ENCODE results near the gene DUSP8.

The DUSP8 gene

DNA sequence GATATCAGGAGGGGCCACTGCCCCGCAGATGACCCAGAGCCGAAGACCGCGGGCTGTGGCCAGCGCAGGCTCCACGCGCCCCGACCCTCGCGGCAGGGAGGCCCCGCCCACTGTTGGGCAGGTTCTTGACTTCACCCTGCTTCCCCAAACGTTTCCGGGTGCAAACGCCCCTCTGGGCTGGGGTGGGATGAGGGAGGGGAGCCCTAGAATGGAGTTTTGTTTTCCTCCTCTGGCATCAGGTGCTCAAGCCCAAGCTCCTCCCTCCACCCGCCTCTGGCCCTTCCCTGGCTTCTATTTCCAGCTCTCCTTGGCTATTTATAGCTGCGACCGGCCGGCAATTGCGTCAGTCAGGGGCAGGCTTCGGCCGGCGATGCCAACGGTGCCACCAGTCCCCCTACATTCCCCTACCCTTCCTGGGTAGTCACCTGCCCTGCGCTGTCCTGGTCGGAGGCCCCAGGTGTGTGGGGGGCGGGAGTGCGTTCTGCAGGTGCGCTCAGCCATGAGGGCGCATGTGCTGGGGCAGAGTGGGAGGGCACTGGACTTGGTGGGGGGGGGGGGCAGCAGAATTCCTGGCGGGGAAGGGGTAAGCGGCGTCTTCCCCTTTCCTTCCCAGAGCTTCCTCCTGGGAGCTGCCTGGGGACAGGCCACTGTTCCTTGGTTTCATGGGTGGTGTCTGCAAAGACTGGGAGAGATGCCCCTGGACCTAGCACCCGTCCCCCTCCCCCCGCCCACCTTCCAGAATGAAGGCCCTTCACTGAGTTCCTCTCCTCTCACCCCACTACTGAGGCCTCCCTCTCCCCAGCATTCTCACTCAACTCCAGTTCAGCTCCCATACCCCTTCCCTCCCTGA, 23.6 kb downstream of the DUSP8 start:
- no peak for DNase-seq

DNA sequence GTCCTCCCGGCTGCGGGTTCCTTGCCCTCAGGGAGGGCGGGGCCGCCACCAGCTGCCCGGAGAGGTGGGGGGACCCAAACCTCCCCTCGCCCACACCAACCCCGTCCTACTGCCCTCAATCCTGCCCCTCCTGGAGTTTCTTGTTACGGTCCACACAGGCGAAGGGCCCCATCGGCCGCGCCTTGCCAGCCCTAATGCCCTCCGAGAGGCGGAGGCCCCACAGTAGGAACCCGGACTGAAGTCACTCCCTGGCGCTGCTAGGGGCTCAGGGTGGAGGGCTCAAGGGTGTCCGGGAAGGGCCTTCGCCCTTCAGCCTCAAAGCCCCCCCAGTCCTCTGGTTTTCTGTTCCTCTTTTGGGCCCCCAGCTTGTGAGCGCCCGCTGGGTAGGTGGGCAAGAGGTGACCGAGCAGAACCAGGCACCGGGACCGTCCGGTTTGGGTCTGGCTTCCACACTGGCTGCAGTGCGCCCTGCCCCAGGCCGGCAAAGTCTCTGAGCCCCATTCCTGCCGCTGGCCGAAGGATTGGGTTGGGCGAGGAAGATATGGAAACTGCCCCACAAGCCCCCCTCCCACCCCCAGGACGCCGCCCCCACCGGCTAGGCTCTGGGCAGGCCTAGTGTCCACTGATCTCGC, 24.5 kb downstream of the DUSP8 start:
- no peak for DNase-seq

DNA sequence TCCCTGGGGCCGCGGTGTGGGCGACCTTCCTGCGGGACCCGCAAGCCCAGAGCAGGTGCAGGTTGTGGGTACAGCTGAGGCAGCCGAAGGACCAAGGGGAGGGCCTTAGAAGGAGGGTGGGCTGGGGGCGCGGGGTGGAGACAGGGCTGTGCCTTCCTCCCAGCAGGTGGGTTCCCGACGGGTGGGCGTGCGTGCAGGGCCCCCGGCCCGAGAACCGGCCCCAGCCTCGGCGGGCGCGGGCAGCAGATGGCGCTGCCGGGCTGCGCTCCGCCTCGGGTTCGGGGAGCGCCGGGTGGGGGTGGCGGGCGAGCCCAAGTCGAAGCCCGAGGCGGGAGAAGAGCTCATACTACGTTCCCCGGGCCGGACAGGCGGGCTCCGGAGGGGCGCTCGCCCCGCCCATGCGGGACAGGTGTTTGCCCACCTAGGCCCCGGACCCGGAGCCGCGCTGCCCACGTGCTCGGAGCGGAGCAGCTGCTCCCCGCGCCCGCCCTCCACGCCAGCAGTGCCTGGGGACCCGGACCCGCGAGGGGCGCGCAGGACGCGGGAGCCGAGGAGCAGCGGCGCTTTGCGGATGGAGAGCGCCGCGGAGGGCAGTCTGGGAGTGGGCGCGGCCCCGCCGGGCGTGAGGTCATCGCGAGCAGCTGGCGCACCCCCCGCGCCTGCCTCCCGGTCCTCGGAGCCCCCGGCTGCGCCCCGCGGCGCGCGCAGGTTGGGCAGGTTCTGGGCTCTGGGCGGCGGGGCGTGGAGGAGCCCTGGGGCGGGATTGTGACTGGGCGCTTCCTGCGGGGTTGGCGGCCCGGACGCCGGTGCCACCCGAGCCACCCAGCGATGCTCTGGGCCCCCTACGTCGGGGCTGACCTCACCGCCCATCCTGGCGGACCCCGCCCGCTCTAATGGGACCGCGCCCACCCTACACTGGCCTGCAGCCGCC, 25.3 kb downstream of the DUSP8 start:
- DNase-seq: no peak

DNA sequence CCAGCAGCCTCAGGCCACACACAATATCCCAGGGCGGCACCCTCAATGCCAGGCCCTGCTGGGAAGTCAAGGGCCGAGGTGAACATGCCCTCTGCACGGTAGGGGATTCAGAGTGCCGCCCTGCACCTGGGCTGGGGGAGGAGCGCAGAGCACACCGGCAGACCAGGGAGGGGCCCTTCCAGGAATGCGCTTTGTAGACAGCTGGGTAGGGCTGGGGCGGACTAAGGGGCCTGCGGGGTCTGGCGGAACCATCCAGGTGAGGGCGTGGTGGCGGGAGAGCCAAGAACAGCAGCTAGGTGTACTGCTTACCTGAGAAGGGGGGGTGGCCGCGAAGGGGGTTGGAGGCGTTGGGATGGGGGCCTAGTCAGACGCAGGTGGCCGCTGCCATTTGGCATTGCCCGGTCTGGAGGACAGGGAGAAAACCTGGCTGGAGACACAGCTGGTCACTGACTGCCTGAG, 26.0 kb downstream of the DUSP8 start:
- DNase-seq: no peak

DNA sequence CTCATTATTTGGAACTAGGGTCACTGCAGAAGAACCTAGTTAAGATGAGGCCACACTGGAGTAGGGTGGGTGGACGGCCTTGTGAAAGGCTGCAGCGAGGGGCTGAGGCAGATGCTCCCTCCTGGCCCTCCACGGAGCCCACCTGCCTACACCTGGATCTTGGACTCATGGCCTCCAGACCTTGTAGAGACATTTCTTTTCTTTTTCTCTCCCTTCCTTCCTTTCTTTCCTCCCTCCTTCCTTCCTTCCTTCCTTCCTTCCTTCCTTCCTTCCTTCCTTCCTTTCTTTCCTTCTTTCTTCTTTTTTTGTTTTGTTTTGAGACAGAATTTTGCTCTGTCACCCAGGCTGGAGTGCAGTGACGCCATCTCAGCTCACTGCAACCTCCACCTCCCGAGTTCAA, 26.6 kb downstream of the DUSP8 start:
- DNase-seq: no peak

DNA sequence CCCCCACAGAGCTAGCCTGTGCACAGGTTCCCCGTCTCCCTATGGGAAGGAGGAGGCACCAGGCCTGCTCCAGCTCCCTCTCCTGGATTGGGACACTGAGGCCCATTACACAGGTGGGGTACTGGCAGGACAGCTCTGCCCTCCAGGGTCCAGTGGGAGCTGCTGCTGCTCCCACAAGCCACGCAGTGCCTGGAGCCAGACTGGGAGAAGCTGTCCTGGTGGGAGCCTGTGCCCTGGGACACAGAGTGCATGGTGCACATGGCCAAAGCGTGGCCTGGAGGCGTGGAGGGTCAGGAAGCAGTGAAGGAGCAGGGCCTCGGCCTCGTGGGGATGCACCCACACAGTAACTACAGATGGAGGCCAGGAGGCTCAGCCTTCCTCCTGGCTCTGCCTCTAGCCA, 27.5 kb downstream of the DUSP8 start:
- DNase-seq: no peak

DNA sequence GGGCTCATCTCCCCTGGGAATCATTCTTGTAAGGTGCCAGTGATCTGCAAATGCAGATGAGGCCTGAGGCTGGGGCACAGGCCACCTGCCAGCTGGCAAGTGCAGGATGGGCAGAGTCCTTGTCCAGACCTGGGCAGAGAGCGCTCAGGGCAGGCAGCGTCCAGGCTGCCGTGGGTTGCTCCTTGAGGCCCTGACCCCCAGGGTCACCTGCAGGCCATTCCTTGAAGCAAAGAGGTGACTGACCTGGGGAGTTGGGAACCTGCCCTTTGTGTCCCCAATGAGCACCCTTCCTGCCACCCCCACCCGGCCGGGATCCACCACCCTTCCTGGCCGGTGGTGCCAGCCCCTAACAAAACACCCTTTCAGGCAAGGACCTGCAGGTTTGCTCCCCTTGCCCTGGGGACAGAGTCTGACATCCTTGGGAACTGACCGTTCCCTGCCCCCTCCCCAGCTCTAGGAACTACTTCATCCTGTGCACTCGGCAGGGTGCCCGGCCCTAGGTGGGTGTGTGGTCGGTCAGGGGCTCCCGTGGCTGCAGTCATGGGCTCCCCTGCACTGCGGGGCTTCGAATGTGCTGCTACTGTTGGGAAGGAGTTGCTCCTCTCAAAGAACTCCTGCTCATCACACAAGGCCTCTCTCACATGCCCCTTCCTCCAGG, 28.3 kb downstream of the DUSP8 start:
- DNase-seq: no peak

DNA sequence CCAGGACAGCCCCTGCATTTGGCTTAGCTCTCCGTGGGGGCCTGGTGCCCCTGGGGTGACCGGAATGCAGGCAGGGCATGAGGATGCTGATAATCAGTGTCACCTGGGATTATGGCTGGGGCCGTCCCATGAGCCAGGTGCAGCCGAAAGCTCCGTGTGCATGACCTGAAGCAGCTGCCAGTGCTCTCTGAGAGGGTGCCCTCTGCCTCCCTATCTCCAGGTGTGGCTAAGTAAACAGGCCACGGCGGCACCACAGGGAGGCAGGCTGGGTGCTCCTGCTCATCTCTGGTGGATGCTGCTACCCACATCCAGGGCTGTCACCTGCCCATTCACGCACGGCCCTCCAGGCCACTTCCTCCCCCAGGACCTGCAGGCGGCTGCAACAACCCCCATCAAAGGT, 29.8 kb downstream of the DUSP8 start:
- DNase-seq: no peak

DNA sequence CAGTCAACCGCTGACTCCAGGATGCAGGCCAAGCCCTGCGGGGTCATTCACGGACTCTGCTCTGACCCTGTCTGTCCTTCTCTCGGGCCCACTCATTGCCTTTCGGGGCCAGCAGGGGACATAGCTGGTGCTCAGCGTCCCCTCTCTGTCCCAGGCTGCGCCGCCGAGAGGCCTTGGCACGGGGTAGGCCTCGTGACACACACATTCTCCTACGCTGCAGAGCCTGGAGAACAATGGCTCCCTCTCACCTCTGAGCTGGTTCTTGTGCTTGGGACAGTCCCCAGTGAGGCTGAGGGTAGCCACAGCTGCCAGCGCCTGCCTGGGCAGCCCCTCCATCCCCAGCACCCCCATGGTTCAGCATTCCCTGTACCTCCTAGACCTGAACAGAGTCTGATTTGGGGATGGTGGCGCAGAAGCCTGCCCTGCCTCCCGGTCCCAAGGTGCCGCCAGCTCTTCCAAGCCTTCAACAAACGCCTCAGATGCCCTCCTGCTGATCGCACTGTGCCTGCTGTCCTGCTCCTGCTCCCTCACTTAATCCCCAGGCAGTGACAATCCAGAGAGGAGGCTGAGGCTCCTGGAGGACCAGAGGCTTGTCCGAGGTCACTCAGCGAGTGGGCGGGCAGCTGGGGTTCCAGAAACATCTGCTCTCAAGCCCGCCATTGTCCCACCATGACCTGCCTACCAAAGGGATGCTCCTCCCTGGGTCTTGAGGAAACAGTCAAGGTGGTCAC, 30.4 kb downstream of the DUSP8 start:
- DNase-seq: no peak

DNA sequence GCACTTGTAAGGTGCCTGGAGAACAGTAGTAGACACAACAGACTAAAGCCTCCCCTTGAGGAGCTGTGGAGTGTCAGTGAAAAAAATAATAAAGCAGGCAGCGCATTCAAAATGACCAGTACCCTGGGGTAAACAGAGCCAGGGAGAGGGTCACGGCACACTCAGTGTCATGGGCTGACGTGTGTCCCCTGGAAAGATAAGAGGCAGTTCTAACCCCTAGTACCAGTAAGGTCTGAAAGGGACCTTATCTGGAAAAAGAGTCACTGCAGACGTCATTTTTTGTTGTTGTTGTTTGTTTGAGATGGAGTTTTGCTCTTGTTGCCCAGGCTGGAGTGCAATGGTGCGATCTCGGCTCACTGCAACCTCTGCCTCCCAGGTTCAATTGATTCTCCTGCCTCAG, 32.0 kb downstream of the DUSP8 start:
- no peak for DNase-seq

DNA sequence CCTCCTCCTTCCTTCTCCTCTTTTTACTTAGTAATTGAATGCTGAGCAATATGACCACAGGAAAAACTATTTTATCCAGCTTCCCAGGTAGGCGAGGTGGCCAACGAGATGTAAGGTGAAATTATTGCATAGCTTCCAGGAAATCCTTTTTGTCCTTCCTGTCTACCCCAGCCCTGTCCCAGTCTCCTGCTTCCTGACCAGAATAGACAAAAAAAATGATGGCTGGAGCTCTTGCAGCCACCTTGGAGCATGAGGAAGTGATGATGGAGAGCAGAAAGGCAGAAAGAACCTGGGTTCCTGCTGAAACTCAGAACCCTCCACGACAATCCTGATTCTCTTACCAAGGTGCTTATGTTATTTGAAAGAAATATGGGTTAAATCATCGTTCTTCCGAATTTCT, 33.9 kb downstream of the DUSP8 start:
- no peak for DNase-seq

DNA sequence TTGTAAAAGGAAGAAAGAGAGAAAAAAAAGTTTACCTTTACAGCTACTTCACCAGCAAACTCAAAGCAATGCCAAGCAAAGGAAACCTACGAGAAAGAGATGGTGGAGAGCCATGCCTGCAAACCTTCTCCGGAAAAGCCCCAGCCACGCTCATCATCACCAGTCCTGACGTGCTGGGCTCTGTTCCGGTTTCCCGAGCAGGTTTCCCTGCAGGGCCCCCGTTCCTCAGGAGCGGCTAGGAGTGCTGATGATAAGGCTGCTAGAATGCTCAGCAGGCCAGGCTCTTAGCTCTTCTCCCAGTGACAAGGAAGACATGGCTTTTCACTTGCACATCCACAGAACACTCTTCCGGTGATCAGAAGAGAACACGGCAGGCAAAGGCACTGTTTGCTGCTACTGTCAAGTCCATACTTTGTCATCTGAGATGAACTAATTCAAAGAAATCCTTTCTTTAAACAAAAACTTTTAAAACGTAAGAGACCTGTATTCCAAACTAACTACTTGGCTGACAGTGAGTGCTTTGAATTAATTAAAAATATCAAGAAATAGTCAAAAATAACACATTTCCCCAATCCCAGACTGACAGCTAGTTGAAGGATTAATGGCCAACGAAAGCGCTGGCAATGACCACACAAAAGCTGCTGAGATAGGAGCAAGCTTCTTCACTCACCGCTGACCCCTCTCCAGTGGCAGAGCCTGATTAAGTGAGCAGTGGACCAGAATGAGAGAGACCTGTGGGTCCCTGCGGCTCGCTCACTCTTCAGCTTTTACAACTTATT, 35.8 kb downstream of the DUSP8 start:
- DNase-seq: no peak

DNA sequence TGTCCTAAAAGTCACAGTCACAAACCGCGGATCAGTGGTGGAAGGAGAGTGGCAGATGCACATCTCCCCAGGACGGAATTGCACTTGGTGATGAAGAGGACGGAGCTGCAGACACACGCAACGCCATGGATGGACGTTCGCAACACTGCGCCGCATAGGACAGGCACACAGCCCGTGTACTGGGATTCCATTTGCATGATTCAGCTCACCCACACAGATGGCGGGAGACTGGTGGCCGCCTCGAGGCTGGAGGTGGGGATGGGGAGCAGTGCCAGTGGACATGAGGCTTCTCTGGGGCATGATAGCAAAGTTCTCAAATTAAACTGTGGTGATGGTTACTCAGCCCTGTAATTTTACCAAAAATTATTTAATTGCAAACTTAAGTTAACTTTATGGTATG, 37.4 kb downstream of the DUSP8 start:
- DNase-seq: no peak

DNA sequence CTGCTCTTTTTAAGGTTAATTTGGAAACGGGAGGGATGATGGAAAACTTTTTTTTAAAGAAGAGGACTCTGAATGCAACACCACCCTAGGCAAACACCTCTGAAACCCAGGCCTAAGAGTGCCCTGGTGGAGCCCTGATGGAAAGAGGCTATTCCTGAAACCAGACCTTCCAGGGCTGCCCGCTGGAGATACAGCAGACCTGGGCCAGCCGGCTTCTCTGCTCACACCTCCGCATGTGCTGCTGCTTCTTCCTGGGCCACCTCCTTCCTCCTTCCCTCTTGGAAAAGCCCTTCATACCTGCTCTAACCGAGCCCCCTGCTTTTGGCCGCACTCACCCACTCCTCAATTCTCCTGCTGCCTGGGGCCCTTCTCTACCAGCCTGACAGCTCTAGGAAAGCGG, 37.9 kb downstream of the DUSP8 start:
- no peak for DNase-seq

DNA sequence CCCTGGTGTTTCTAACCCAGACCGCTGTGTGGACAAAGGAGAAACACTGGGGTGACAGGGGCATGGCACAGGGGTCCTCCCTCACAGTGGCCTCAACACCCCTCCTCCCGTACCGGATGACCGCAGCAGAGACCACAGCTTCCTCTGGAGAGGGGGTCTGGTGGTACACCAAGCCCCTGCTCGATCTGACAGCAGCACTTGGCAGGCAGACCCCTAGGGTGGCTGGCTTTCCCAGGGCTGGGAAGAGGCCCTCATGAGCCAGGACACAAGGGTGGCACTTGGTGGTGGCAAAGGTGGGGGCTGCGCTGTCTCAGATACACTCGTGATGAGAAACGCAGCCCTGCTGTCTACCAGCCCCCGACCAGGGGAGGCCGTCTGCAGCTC, 38.7 kb downstream of the DUSP8 start:
- no peak for DNase-seq

DNA sequence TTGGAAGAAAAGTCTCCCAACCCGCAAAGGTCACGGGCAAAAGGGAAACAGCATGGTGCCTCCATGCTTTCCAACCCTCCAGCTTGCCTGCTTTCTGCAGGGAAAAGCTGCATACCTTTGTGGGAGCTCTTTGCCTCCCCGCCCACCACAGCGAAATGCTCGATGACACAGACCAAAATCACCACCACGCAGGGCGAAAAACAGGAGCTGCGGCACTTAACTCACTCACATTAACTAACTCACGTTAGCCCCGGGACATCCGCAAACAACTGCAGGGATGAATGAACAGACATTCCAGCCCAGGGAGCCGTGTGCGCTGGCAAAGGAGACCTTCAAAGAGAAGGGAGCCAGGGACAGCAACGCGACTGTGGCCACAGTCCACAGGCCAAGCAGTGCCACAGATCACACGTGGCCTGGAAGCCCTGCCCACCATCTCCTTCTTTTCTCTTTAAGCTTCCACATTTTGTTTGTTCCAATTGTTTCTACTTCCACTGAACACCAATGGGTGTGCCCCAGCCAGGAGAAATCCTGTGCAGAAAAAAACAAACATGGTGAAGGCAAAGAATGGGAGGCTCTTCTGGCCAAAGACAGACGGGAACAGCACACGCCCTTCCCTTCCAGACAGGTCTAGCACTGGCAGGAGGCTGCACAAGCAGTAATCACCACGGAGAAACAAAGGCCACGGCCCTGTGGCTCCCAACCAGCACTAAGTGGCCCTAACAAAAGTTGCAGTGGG, 39.3 kb downstream of the DUSP8 start:
- DNase-seq: no peak

DNA sequence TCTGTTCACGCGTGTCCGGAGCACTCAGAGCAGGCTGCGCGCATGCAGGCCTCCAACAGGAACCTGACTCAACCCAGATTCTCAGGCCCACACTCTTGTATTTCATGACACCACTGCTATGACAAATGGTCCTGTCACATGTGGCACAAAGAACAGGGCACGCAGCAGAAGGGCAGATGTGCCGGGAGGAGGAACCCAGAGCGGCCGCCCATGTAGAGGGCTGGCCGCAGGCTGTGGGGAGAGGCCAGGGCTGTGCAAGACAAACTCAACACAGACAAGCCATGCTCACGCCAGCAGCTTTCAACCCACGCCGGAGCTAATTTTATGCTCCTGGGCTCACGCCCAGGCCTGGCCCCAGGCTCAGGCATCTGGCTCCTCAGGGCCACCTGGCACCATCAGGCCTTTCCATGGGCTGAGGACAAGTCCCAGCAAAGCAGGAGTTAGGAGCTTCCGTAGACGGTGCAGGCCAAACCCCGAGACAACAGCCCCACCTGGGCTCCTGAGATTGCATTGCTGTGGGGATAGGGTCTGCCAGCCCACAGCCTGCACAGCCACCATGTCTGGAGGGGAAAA, 40.0 kb downstream of the DUSP8 start:
- DNase-seq: no peak

DNA sequence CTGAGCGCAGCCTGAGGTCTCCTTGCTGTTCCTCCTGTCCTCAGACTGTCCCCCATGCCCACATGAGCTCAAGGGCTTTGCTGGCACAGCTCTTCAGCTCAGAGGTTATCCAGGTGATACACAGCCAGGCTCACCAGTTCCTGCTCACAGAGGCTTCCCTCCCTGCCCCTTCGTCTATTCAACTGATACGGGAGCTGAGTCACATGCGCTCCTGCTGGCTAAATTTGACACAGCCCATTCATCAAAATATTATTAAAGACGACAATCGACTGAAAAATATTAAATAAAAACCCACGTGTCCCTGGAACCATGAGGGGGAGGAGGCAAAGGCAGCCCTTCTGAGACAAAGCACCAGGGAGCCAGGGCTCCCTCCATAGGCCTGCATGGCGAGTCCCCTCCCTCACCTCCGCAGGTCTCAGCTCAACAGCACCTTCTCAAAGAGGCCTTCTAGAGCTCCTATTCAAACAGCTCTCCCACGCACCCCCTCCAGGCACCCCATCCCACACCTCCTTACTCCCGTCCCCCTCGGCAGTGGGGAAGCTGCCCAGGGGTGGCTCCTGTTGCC, 40.5 kb downstream of the DUSP8 start:
- no peak for DNase-seq

DNA sequence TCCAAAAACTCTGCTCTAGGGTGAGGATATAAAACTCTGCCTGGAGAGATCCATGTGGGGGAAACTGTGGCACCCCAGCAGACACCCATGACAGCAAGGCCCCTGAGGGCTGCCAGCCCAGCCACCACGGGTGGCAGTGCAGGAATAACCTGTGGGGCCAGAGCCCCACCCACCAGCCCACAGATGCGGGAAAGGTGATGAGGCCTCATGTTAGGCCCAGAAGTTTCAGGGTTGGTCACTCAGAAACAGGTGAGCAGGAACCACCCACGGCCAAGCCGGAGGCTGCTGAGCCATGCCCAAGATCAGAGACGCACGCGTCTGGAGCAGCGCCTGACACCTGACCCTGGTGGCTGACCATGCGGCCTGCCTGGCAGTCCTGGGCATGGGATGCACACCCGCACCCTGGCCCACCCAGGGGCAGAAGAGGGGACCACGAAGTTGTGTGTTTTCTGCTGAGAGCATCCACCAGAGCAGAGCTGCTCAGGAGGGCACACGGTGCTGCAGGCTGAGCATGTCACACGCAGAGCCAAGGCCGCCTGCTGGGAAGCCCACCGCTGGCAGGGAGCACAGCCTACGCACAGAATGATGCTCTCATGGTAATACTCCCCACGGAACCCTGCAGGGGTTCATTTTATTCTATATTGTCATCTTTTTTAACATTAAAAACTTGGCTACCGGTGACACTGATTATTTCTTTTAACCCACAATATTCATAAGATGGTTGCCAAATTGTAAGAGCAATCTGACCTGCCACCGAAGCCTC, 41.2 kb downstream of the DUSP8 start:
- no peak for DNase-seq
